Body of pancreas (tissue), 4 donors: ENCODE measurements around the gene KHDC1L.

ENCODE experiments used
- CTCF ChIP-seq, 7 experiments: fragments of 450-650 bp in 4 of 7; fragments of 200-600 bp in 3 of 7; sonication (generic) in 3 of 7; IDR thresholded peaks; one replicate each; pipeline ENCODE4 v1.5.1; 2016 to 2019; ENCODE audit warnings: antibody characterized with exemption in 7 of 7
- POLR2A ChIP-seq, 3 donors: fragments of 450-650 bp; IDR thresholded peaks; one replicate each; pipeline ENCODE4 v1.6.1; 2016; ENCODE audit warnings: antibody characterized with exemption in 3 of 3, mild to moderate bottlenecking in 2 of 3

DNA sequence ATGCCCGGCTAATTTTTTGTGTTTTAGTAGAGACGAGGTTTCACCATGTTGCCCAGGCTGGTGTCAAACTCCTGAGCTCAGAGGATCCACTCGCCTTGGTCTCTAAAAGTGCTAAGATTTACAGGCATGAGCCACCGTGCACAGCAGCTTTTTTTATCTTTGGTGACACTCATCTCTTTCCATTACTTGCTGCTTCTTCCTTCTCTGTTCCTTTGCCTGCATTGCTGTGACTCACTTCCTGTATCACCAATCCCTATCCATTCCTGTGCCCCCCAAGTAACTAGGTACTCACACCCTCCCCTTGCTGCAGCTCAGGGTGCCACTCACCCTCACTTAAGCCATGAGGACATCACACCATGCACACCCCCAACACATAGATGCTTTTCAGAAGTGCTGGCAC is 24.6 kb downstream of the KHDC1L start:
- TF ChIP-seq CTCF (IDR thresholded peaks at IDR 0.05) (no peak), POLR2A (IDR thresholded peaks at IDR 0.05) (no peak)
